Mesenteric fat pad (tissue), 1 donor: ENCODE data around the gene HDAC4. TPM values are rescaled to one million over a fixed set of nuclear protein-coding genes. Genes with fewer than 3 reads are reported as not detected.

Experiments
- DNase-seq: peaks from one replicate; pipeline ENCODE4 v3.0.0-alpha.2; 2020; ENCODE audit warnings: low spot score
- total RNA-seq: library from RNA; stranded (reverse); fragmentation: NEBNext Ultra II Directional; extraction: Animal tissue kit (Norgen Biotek cat#: 25700); gene quantifications from one replicate; pipeline ENCODE4 v1.2.1, GENCODE V29; 2021
- donor health status: DM: yes; HTN: yes; CAD: no.

The HDAC4 gene
- total RNA-seq, 1 donor from 2014 or later: 44.9 TPM

DNA sequence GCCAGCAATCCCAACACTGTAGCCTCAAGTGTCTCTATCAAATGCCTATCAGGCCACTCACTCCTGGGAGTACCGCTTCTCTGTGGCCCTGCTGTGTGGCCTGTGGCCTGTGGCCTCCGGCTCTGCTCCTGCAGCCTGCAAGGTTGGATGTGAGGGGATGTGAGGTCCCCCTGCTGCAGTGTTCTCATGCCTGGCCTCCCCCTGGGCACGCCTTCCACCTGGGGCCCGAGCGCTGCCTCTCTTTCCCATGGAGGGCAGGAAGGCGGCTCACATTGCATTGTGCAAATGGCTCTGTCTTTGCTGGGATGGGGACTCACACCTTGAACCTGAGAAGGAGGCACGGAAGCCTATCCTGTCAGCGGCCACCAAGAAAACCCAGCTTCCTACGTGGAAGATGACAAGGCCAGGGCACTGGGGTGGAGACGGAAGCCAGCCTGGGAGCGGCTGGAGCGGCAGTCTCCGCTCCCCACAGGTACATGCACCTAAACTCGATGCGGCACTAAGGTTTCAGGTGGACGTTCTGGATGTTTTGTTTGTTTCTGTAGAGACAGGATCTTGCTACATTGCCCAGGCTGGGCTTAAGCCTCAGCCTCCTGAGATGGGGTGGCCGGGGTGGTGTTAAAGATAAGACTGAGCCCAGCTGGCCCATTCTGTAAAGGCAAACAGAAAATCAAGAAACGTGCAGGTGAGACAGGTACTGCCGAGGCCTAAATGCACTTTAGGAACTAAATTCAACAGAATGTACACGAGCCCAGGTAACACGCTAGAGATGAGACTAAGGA, 140.1 kb downstream of the HDAC4 start:
- DNase-seq: peak; percentile 75

- DNase-seq: no peak
These were observed 141.1 kb downstream of the HDAC4 start for GRCh38 chr2:239259603-239260298.

GRCh38 chr2:239259173-239259572, 141.6 kb downstream of the HDAC4 start:
- DNase-seq: peak; percentile 37

DNA sequence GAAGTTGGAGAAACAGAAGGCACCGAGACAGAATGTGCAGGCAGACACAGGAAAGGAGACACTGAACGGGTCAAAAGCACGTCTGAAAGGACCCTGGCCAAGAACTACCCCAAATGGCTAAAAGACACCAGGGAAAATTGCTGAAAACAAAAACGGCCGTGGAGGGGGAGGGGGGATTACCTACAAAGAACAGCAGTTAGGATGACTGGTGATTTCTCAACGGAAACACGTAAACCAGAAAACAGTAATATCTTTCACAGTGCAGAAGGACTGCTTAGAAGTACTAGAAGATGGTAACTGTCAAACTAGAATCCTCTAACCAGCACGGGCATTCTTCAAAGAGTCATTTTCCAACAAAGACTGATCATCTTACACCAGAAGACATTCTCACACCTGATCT, 142.6 kb downstream of the HDAC4 start:
- DNase-seq: no peak

GRCh38 chr2:239257511-239257937, 143.3 kb downstream of the HDAC4 start:
- no peak for DNase-seq

DNA sequence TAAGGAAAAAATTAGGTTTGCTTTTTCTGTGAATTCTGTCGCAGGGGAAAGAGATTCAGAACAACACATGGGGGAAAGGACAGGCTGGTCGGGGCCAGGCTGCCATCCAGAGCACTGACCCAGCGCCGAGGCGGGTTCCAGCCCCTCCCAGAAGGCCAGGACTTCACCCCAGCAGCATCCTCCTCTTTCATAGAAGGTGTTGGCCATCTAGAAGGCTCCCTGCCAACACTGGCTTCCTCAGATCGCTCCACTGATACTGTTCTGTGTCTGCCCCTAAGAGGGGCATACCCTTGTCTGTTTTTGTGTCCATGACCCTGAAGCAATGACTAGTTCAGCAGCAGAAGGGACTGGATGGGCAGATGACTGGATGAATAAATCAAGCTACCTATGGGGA, 144.5 kb downstream of the HDAC4 start:
- DNase-seq: peak; percentile 59

DNA sequence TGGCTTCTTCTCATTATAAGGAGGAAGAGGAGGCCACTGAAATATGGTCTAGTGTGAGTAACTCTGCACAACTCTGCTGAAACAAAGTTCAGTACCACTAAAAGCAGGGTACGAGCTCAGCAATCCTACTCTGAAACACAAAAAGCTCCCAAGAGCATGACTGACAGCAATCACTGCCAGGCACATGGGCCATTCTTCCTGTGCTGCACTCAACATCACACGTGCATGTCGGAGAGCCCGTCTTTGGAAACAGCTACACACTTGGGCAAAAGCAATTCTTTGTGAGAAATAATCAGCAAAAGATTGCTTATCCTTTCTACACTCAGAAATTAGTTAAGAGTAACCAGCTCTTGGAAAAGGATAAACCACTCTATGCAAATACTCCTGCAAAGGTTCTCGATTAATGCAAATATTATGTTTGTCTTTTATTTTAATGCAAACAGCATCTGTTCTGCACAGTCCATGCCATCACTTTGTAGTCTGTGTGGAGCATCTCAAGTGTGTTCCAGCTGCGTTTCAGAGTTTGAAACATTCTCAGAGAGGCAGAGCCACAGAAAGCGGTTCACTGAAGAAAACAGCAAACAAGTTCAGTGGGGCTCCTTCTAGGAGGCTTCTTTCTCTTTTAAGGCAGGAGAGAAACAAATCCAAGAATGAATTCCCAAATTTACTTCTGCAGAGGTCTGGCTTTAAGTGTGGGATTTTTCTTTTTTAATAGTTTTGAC, 145.0 kb downstream of the HDAC4 start:
- peak; percentile 9 for DNase-seq

DNA sequence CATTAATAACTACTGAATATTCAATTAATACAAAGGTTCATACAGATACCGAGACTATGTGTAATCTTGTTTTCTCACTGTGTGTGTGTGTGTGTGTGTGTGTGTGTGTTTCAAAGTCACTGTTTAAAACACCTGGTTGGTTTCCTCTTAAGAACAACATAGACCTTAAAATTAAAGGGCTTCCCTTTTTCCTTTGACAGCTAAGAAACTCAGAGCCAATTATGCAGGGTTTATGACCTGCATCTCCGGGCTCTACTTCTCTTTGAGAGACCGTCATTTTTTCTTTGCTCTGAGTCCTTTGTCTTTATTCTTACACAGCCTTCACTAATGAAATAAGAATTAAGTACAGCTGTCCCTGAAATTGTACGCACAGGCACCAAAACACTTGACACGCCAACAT, 145.6 kb downstream of the HDAC4 start:
- DNase-seq: peak; percentile 3

GRCh38 chr2:239253701-239254436, 147.0 kb downstream of the HDAC4 start:
- peak; percentile 33 for DNase-seq

DNA sequence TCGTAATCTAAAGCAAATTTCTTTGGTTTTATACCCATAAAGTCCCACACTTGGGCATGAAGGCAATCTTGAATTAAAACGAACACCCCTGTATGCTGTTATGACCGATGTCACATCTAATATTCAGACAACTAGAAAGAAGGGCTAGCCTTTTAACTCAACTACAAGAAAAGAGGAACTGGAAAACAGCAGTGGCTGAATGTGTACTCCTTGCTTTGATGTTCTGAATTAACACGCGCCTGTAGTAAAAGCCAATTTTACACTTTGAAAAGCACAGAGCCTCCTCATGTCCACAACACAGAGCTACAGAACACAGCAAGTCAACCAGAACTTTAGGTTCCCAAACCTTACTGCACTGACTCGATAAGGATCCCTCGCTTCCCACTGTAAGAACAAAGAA, 147.6 kb downstream of the HDAC4 start:
- DNase-seq: no peak

DNA sequence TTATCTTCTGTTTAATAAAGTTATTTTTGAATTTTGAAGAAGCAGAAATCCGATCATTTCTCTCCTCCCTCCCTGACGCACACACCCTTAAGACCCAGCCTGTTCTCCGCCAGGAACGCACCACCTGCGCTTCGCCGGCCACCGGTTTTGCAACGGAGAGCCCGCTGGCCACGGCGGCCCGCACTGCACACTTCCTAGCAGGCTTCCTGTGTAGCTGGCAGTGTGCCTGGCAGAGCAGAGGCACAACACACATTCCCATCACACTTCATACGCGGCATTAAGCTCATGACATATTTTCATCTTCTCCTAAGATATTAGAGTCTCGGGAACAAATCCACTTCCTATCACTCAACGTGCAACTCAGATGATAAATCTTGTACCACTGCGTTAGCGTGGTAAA, 148.0 kb downstream of the HDAC4 start:
- peak; percentile 87 for DNase-seq

DNA sequence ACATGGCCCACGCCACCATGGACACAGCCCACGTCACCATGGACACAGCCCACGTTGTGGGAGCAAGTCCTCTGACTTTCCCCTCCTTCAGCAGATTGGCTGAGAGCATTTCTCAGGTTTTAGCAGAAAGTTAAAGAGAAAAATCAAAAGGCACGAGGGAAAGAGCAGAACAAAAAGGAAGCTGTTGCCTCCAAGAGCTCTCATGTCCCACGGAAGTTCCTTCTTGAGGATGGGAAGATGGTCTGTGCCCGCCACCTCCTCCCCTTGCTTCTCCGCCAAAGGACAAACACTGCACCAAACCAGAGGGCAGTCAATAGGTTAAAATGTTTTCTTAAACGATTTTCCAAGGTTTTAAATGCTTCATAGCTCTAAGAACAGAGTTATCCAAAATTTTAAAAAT, 148.4 kb downstream of the HDAC4 start:
- no peak for DNase-seq

- peak; percentile 68 for DNase-seq
These were observed 148.8 kb downstream of the HDAC4 start for GRCh38 chr2:239251971-239252370.

DNA sequence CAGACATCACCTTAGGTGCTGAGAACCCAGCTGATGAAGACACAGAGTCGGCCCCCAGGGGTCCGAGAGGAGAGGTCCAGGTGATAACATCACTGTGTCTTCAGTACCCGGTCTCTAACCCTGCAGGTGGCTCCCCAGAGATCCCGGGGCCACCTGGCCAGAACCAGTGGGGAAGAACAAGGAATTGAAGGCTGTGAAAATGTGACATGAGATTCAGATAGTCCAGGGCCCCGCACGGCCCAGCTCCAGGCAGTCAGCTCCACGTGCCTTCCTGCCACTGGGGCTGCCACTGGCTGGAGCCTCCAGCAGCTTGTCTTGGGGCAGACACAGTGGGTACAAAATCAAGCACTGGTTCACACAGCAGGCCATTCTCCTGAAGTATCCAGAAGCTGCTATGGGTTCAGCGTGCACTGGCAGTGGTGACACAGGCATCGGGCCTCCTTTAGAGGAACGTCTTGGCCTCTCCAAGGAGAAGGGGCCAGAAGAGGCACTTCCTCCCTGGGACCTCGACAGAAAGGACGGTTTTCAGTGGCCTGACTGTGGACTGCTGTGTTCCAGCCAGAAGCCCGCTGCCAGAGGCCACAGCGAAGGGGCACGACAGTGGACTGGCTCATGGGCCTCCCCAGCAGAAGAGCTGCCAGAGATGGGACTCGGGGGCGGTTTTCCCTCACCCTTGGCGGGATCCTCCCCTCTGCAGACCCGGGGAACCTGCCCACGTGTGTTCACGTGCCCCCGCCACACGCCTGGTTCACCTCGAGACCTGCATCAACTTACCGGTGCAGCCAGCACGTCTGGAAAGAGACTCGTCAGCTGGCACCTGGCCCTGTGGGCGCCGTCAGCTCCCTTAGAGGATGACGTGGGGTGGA, 150.4 kb downstream of the HDAC4 start:
- DNase-seq: peak; percentile 55

DNA sequence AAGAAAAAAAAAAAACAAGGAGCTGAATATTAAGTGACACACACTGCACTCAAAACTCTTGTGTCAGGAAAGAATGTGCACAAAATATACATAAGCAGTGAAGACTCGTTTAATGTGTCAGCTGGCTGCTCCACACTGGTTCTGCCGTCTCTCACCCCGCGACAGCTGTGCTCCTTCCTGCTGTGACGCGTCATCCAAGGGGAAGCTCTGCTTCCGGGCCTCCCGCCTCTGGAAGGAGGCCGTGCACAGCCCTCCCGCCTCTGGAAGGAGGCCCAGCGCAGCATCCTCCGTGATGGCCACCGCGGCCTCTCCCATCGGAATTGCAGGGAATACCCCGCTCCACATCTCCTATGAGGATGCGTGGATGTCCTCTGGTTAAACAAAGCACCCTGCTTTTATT, 151.0 kb downstream of the HDAC4 start:
- peak; percentile 90 for DNase-seq

- peak; percentile 84 for DNase-seq
These were observed 151.8 kb downstream of the HDAC4 start for GRCh38 chr2:239249048-239249447.

GRCh38 chr2:239247401-239248245, 153.2 kb downstream of the HDAC4 start:
- DNase-seq: peak; percentile 72

- DNase-seq: no peak
These were observed 154.1 kb downstream of the HDAC4 start for GRCh38 chr2:239246723-239247122.
